ENCODE data around the gene TIMM10B. TPM values are rescaled to one million over a fixed set of nuclear protein-coding genes. Genes with fewer than 3 reads are reported as not detected.
A peak's percentile ranks its signal among the peaks of the same experiment; 100 is the strongest.

The TIMM10B gene
- total RNA-seq, 2 experiments from 2014 or later: 29.2 to 47.0 TPM

DNA sequence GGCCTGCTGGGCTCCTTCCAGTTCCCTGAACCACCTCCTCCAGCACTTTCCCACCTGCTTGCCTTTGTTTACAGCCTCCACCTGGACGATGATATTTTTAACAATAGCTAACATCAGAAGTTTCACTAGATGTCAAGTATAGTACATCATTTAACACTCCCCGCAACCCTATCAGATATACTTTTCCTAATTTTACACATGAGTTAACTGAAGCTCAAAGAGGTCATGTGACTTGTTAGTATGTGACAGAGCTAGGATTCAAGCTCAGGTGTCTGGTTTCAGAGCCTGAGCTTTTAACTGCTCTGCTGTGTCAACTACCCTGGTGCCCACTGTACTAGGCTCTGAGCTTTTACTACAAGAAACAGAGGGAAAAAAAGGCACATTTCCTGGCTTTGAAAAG is 26.2 kb upstream of the TIMM10B start:
- DNase-seq (no peak), ATAC-seq (no peak)
- Mint-ChIP-seq H3K4me1 (no peaks in the 10 kb centered on the region), H3K27ac (no peak overlapping the region), H3K9me3 (ENCODE audit: low read depth) (no peaks in the 10 kb centered on the region), H3K36me3 (no peaks in the 10 kb centered on the region), H3K27me3 (no peaks in the 10 kb centered on the region), H3K4me3 (no peak overlapping the region)
- CTCF ChIA-PET: interaction anchor here (1.0 to 2.3 kb wide), 2 partner anchors 12 to 77 kb away, joined by 3 to 16 read pairs; no protein-coding TSS in a partner anchor

GRCh38 chr11:6456361-6457073 is 24.8 kb upstream of the TIMM10B start:
- no peak for DNase-seq
- no peak overlapping the region for H3K27ac Mint-ChIP-seq
- no peaks in the 10 kb centered on the region for H3K27me3 Mint-ChIP-seq
- H3K9me3 Mint-ChIP-seq (ENCODE audit: low read depth): no peaks in the 10 kb centered on the region
- no peaks in the 10 kb centered on the region for H3K4me1 Mint-ChIP-seq
- H3K4me3 Mint-ChIP-seq: no peak overlapping the region
- CTCF ChIA-PET: interaction anchor here (1.5 to 2.3 kb wide), 2 partner anchors 14 to 78 kb away, joined by 5 to 16 read pairs; no protein-coding TSS in a partner anchor
- H3K36me3 Mint-ChIP-seq: no peaks in the 10 kb centered on the region
- no peak for ATAC-seq

DNA sequence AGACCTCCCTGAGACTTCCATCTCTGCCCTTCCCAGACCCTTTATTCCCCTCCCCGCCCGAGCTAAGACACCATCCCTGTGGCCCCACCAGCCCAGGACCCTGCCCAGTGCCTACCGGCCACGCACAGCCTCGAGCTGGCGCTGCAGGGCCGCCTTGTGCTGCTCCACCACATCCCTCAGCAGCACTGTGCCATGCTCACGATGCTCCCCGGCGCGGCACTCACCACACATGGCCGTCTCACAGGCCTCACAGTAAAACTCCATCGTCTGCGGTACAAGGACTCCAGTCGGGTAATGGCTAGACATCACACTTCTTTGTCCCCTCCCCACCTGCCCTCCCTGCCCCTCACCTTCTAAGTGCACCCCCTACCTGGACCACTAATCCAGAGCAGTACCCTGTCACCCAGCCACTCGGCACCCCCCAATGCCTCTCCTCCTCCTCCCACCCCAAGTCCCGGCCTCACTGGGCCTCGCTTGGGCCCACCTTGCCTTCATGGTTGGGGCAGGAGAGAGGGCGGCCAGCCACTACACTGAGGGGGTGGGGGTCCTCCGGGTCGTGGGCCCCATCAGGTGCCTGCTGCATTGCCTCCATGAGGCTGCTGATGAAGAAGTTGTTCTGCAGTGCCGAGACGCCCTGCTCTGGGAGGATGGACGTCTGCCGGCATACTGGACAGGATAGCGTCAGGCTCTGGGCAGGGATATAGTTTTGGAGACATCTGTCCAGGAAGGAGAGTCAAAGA is 23.6 kb upstream of the TIMM10B start:
- CTCF ChIA-PET: interaction anchor here (1.5 kb wide), 1 partner anchor 79 kb away, joined by 5 read pairs; no protein-coding TSS in a partner anchor
- Mint-ChIP-seq H3K27ac (no peak overlapping the region), H3K9me3 (ENCODE audit: low read depth) (no peaks in the 10 kb centered on the region), H3K4me3 (no peak overlapping the region), H3K36me3 (no peaks in the 10 kb centered on the region), H3K27me3 (no peaks in the 10 kb centered on the region), H3K4me1 (no peaks in the 10 kb centered on the region)
- ATAC-seq (no peak), DNase-seq (no peak)

GRCh38 chr11:6458352-6459098 is 22.8 kb upstream of the TIMM10B start:
- no peaks in the 10 kb centered on the region for H3K36me3 Mint-ChIP-seq
- H3K27me3 Mint-ChIP-seq: no peaks in the 10 kb centered on the region
- no peak overlapping the region for H3K27ac Mint-ChIP-seq
- CTCF ChIA-PET: interaction anchor here (0.9 to 1.1 kb wide), 2 partner anchors 15 to 47 kb away, joined by 3 to 4 read pairs; no protein-coding TSS in a partner anchor
- H3K4me3 Mint-ChIP-seq: no peak overlapping the region
- H3K4me1 Mint-ChIP-seq: no peaks in the 10 kb centered on the region
- ATAC-seq (no peak), DNase-seq (no peak)
- no peaks in the 10 kb centered on the region for H3K9me3 Mint-ChIP-seq (ENCODE audit: low read depth)

- H3K9me3 Mint-ChIP-seq (ENCODE audit: low read depth): no peaks in the 10 kb centered on the region
- DNase-seq: no peak
- H3K36me3 Mint-ChIP-seq: no peaks in the 10 kb centered on the region
- no peak overlapping the region for H3K27ac Mint-ChIP-seq
- ATAC-seq: no peak
- CTCF ChIA-PET: interaction anchor here (0.9 to 1.1 kb wide), 3 partner anchors 16 to 96 kb away, joined by 3 to 4 read pairs (median 4); no protein-coding TSS in a partner anchor
- no peaks in the 10 kb centered on the region for H3K4me1 Mint-ChIP-seq
- H3K27me3 Mint-ChIP-seq: no peaks in the 10 kb centered on the region
- no peak overlapping the region for H3K4me3 Mint-ChIP-seq
These were observed 22.2 kb upstream of the TIMM10B start for GRCh38 chr11:6459099-6459450.

DNA sequence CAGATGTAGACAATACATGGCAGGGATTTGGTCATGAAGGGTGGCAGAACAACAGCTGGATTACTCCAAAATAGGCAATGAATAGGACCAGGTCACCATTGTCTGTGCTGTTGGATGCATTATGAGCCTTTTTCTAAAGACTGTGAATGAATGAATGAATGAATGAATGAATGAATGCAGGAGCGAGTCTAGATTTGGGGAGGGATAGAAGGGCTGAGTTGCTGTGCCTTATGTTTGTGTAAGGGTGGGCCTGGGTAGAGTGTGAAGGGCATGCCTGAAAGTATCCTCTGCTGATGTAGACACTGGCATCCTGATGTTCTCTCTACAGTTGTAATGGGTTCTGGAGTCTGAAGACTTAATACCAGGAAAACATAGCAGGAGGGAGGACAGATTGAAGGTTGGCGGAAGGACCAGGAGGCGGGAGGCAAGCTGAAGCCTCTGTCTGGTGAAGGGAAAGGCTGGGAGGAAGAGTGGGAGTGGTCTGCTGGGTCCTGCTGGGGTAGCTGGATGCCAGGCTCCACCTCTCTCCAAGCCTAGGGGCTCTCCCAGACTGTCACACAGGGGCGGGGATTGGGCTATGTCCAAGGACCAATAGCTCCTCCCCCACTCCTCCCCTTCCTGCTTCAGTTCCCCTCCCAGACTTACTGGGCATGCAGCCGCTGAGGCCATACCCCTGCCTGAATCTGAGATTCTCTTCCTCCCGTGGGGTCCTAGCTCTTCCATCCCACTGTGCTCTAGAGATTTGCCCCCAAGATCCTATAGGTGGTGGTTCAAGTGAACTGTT is 12.4 kb upstream of the TIMM10B start:
- peaks cover 8% of the 10 kb centered on the region for H3K27me3 Mint-ChIP-seq
- H3K27ac Mint-ChIP-seq: no peak overlapping the region
- no peaks in the 10 kb centered on the region for H3K9me3 Mint-ChIP-seq (ENCODE audit: low read depth)
- H3K36me3 Mint-ChIP-seq: no peaks in the 10 kb centered on the region
- H3K4me3 Mint-ChIP-seq: no peak overlapping the region
- CTCF ChIA-PET: interaction anchor here (0.8 to 2.2 kb wide), 7 partner anchors 12 to 106 kb away, joined by 3 to 11 read pairs (median 3); partner anchors contain the start of genes ARFIP2 and TIMM10B
- H3K4me1 Mint-ChIP-seq: peaks cover 12% of the 10 kb centered on the region
- no peak for ATAC-seq
- DNase-seq: no peak

DNA sequence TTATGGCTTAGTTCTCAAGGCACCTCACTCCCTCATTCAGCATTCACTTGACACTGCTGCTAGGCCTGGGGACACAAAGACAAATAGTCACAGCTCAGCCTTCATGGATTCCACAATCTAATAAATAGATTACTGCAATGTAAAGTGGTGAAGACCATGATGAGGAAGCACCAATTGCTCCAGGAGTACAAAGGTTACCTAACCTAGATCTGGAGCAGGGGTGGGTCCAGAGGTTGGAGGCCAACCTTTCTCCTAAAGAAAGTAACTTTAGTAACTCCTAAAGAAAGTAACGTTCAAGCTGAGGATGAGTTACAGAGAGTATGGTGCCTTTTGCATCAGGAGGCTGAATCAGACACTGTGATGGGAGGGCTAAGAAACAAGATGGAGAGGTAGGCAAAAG is 11.7 kb upstream of the TIMM10B start:
- Mint-ChIP-seq H3K9me3 (ENCODE audit: low read depth) (no peaks in the 10 kb centered on the region), H3K27me3 (peaks cover 8% of the 10 kb centered on the region), H3K36me3 (no peaks in the 10 kb centered on the region), H3K4me1 (peaks cover 12% of the 10 kb centered on the region), H3K27ac (no peak overlapping the region), H3K4me3 (no peak overlapping the region)
- no peak for DNase-seq
- no peak for ATAC-seq
- CTCF ChIA-PET: interaction anchor here (1.0 to 2.2 kb wide), 3 partner anchors 12 to 90 kb away, joined by 3 to 11 read pairs (median 4); partner anchors contain the start of genes ARFIP2 and TIMM10B

DNA sequence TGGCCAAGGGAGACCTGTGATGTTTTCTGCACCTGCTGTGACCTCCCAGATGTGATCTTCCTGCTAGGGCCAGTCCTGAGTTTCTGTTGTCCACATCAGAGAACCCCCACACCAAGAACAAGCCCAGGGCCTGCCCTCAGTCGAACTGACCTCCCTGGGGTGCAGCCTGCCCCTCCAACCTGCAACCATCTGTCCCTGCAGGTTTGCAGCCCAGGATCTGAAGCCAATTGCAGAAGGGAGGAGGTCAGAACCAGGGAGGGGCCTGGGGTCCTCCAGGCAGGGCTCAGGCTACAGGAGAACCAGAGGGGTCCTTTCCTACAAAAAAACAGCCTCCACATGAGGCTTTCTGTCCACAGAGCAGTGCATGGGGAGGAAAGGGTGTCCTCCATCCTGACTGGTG is 8.4 kb upstream of the TIMM10B start:
- H3K9me3 Mint-ChIP-seq (ENCODE audit: low read depth): no peaks in the 10 kb centered on the region
- H3K27ac Mint-ChIP-seq: no peak overlapping the region
- no peak for DNase-seq
- peak overlapping the region; percentile 80 for H3K4me3 Mint-ChIP-seq
- no peak for ATAC-seq
- H3K27me3 Mint-ChIP-seq: no peaks in the 10 kb centered on the region
- H3K36me3 Mint-ChIP-seq: peaks cover 2% of the 10 kb centered on the region
- peaks cover 12% of the 10 kb centered on the region for H3K4me1 Mint-ChIP-seq
- CTCF ChIA-PET: interaction anchor here (0.9 to 4.3 kb wide), 6 partner anchors 29 to 98 kb away, joined by 4 to 19 read pairs (median 8); partner anchors contain the start of gene APBB1

- CTCF ChIA-PET: interaction anchor here (0.9 to 4.3 kb wide), 4 partner anchors 30 to 99 kb away, joined by 4 to 19 read pairs (median 12); partner anchors contain the start of gene APBB1
- ATAC-seq (peak; percentile 82), DNase-seq (peak; percentile 75)
- Mint-ChIP-seq H3K9me3 (ENCODE audit: low read depth) (no peaks in the 10 kb centered on the region), H3K4me3 (peak within 1 kb of the TSS; percentile 80), H3K4me1 (peaks cover 12% of the 10 kb centered on the region), H3K27ac (peak within 1 kb of the TSS; percentile 31), H3K36me3 (peaks cover 4% of the 10 kb centered on the region), H3K27me3 (no peaks in the 10 kb centered on the region)
These were observed 7.6 kb upstream of the TIMM10B start, which contains the start of gene TRIM3 for GRCh38 chr11:6473451-6474412. TSS of gene TRIM3 (minus strand) at chr11:6473941. CDS start at chr11:6465695, 8,246 bp downstream.

DNA sequence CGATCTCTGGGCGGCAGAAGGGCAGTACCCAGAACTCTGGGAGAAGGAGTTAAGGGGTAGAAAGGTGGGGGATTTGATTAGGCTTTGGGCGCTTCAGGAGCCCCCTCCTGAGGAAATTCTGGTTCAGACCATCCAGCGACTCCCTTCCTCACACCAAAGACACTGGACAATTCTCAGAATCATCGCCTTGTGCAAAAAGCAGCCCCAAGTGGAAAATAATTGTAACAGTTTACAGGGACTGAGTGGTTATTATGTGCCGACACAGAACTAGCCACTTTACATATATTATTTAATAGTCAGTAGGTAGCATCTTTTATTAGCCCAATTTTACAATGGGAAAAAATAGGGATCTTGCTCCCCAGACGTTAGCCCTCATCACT is 6.9 kb upstream of the TIMM10B start:
- H3K9me3 Mint-ChIP-seq (ENCODE audit: low read depth): no peaks in the 10 kb centered on the region
- H3K4me1 Mint-ChIP-seq: peaks cover 14% of the 10 kb centered on the region
- CTCF ChIA-PET: interaction anchor here (1.3 to 4.3 kb wide), 2 partner anchors 10 to 96 kb away, joined by 4 to 19 read pairs; no protein-coding TSS in a partner anchor
- H3K27me3 Mint-ChIP-seq: no peaks in the 10 kb centered on the region
- no peak overlapping the region for H3K27ac Mint-ChIP-seq
- H3K36me3 Mint-ChIP-seq: peaks cover 8% of the 10 kb centered on the region
- peak overlapping the region; percentile 45 for H3K4me3 Mint-ChIP-seq
- no peak for ATAC-seq
- no peak for DNase-seq

DNA sequence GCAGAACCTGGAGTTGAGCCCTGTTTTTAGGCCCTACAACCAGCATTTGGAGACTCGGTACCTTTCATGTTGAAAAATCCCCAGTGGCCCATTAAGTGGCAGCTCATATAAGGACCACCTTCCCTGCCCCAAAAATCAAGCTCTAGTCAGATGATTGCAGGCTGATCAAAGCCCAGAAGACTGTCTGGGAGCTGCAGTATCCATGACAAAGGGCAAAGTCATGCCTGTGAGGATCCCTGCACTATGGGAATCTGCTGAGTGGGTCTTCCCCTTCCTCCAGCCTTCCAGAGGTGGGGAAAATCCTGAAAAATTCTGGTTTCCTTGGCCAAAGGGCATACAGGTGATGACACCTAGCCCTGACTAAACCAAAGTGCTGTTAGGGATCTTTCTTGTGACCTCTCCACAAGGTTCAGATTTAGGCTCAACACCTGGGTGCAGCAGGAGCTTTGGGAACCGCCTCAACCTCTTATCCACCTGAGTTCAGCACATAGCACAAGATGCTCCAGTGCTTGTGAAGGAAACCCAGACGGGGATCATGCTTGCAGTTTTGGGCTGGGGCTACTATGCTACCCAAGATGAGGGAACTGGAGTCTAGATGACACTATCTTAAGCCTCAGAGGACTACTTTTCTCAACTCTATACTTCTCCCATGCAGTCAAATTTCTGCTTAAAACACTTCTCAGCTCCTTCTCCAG is 6.3 kb upstream of the TIMM10B start:
- Mint-ChIP-seq H3K9me3 (ENCODE audit: low read depth) (no peaks in the 10 kb centered on the region), H3K36me3 (peaks cover 8% of the 10 kb centered on the region), H3K4me3 (peak overlapping the region; percentile 5), H3K27me3 (no peaks in the 10 kb centered on the region), H3K4me1 (peaks cover 18% of the 10 kb centered on the region), H3K27ac (no peak overlapping the region)
- CTCF ChIA-PET: interaction anchor here (1.3 to 4.3 kb wide), 2 partner anchors 10 to 96 kb away, joined by 4 to 19 read pairs; no protein-coding TSS in a partner anchor
- ATAC-seq (no peak), DNase-seq (no peak)

Measured in activated CD8-positive, alpha-beta memory T cell treated with anti-CD3 and anti-CD28 coated beads, Interleukin-2, amount 10 ng/mL, durations not matched to agents 7 days and 5 days (primary cell).